NCI-H446 (cell line): ENCODE measurements around the gene CGB7.
"Not testable (repeated sequence)": the region's sequence is repeated elsewhere in the genome, so short reads cannot be mapped to it uniquely, and the experiment has no call there.

Experiments used
- DNase-seq, 2 experiments: peaks; one replicate each; lab custom pipeline; 2025; lab: John Stamatoyannopoulos, UW

The CGB7 gene

DNA sequence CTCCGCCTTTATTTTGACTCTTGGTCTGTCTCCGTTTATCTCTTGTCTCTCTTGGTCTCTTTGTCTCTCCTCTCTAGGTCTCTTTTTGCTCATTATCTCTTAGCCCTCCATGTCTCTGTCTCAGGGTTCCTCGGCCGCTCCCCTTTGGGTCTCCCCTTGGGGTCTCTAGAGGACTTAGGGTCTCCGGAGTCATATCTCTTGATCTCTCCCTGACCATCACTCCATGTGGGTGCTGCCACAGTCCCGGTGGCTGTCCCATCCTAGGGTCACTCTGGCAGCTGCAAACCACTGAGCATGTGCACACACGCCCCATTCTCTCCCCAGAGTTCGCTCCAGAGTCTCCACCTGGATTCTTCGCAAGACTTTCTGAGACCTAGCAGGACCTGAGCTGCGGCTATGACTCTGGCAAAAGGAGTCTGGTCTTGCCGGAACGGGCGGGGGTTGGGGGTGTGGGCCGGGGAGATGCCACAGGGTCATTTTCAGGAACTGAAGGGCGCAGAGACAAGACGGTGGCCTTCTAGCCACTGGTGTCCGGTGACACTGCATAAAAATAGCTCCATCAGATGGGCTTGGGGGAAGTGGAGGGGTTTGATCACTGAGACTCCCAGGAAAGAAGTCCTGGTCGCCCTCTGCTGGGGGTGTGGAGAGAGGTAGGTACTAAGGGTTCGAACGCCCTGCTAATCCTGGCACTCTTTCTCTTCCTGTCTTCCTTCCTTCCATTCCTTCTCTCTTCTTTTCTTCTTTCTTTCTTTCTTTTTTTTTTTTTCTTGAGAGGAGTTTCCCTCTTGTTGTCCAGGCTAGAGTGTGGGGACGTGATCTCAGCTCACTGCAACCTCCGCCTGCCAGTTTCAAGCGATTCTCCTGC lies 16.2 kb upstream of the CGB7 start:
- DNase-seq: peak in 1 of 2 experiments; percentile 17

- no peak for DNase-seq
Observed at GRCh38 chr19:49071860-49072547, 14.5 kb upstream of the CGB7 start.

DNA sequence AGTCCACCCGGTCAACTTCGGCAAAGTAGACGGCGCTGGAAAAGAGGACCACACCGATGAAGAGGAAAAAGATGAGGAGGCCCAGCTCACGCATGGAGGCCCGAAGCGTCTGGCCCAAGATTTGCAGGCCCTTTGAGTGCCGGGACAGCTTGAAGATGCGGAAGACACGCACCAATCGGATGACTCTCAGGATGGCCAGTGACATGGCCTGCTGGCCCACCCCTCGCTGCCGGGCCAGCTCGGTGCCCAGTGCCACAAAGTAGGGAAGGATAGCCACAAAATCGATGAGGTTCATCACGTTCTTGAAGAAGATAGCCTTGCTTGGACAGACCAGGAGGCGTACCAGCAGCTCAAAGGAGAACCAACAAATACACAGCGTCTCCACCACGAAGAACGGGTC lies 12.9 kb upstream of the CGB7 start:
- DNase-seq: no peak

DNA sequence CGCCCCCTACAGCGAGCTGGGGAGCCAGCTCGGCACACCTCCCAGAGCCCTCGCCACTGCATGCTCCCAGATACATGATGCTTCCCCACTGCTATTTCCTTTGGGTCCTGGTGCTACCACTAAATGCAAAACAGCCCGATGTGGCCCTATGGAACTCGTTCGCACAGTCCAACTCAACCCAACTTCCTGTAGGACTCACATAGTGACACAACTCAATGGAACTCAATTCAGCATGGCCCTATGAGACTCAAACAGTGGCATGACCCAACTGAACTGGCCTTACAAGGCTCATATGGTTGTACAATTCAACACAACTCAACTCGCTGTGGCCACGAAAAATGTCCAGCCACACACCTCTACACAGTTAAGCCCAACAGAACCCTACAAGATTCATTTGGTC lies 11.5 kb upstream of the CGB7 start:
- no peak for DNase-seq

DNA sequence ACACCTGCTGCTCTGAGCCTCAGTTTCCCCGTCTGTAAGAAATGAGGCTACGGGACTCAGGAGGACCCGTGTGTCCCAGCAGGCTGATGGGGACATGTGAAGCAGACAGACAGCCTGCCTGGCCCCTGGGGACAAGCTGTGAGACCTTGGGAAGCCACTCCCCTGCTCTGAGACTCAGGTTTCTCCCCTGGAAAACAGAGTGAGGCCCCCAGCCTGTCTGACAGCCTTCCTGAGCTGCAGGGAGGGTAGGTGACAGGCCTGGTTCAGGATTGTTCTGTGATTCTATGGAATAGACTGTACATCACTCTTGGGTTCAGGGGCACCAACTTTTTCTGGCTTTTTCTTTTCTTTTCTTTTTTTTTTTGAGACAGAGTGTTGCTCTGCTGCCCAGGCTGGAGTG lies 10.0 kb upstream of the CGB7 start:
- no peak for DNase-seq

DNA sequence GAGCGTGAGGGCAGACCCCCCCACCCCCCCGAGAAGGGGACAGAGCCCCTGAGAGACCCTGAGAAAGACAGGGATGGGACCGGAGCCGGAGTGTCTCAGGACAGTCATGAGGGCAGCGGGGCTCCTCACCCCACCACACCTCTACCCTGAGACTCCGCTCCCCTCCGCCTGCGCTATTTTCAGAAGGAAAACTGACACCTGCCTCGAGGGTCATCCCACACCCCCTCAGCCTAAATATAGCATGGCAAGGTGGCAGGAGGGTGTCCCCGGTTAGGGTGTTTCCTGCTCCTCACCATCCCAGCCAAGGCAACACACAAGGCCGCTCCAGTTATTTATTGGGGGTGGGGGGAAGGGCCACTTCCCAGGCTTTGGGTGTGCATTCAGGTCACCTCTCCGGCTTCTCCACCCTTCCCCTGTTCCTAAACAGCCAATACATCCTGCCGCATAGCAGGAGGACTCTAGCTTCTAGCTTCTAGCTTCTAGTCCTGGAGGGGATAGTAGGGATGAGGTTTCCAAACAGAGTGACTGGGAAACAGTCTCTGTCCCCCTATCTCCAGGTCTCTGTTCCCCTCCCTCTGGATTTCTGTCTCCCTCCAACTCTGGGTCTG lies 8.5 kb upstream of the CGB7 start:
- DNase-seq: no peak

DNA sequence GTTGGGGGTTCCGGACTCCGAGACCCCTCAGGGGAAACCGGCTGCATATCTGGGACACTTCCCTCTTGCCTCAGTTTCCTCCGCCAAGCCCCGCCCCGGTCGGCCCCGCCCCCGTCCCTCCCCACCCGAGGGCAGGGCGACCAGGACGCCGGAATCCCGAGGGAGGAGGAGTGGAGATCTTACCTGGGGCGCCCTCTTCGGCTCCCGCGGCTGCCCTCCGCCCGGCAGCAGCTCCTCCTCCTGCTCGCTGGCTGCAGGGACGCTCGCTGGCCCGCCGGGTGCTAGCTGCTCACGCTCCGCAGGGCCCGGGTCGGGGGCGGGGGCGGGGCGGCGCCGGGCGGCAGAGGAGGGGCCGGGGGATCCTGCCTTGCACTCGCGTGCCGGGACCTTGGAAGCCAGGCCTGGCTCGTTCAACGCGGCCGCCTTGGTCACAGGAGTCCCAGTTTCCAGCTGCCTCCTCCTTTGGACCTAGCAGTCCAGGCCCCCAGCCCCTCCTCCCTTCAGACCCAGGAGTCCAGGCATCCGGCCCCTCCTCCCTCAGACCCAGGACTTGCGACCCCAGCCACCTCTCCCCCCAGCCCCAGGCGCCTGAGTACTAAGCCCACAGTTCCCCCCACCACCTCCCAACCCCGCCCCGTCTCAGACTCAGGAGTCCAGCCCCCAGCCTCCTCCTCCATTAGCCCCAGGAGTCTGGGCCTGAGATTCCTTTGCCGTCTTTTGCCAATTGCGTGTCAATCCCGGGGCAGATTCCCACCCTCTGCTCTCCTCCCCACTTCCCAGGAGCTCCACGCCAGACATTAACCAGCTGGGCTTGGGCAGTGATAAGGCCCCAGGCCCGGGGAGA lies 7.4 kb upstream of the CGB7 start, which contains the start of gene NTF4:
Gene NTF4, minus strand, starts transcription at position 51 of the 844 bp plus-strand sequence. CDS start 2,821 bp downstream, outside the sequence.
- no peak for DNase-seq

DNA sequence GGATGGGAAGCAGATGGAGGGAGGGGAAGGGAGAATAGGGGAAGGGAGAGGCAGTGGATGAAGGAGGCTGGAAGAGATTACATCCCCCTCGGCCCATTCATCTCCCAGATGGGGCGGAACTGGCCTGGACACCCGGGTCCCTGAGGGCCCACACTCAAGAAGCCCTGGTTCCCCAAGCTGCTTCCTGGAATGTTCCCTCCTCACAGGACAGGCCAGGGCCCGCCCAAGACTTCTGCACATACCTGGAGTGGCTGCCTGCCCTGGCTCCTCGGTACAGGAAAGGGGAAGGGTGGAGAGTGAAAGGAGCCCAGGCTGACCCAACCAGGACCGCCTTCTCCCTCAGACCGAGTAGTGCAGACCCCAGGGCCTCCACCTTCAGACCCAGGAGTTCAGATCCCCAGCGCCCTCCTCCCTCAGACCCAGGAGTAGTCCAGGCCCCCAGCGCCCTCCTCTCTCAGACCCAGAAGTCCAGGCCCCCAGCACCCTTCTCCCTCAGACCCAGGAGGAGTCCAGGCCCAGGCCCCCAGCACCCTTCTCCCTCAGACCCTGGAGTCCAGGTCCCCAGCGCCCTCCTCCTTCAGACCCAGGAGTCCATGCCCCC lies 6.6 kb upstream of the CGB7 start:
- no peak for DNase-seq

GRCh38 chr19:49061445-49061844 lies 3.9 kb upstream of the CGB7 start:
- DNase-seq: no peak

DNA sequence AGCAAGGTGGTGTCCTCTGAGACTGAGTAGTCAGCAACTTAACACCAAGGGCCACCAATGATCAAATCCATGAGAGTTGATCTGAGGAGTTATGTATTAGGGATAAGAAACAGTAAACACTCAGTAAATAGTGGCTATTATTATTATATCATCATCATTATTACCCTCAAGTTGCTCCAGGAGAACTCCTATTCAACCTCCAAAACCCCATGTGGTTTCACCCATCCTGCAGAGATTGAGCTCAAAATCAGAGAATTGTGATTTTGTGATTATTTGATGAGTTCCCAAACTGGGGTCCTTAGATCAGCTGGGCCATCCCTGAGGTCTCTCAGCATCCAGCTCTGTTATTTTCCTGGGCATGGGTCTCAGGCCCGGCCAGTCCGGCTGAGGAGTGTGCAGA lies 3.5 kb upstream of the CGB7 start:
- no peak for DNase-seq

DNA sequence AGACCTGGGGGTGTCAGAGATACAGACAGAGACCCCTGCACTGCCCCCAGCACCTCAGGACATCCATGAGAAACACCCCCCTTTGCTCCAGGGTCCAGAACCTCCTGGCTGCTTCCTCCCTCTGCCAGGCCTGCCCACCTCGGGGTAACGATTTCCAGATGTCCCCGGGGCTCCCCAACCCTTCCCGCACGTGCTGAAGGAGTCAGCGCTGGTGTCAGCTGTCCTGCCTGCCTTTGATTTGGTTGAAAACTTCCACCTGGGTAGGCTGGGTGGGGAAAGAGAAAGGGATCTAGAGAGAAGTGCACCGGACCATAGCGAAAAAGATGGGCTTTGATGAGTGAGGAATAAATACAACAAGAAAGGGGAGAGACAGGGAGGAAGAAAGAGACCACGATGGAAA lies 1.5 kb upstream of the CGB7 start:
- no peak for DNase-seq

DNA sequence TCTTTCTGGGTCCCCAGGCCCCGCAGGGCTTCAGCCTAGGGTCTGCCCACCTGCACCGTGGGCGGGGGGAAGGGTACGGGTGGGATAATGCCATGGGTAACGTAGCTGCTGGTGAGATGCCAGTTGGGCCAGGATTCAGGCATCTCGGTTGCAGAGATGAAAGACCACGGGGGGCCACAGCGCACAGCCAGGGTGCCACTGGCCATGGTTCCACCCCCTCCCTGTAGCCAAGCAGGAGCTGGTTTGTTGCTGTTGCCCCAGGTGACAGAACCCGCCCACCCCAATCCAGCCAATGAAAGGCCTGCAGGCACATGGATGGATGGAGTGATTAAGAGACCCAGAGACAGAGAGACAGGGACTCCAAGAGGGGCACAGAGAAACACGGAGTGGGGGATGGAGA lies 1.0 kb upstream of the CGB7 start:
- DNase-seq: no peak

DNA sequence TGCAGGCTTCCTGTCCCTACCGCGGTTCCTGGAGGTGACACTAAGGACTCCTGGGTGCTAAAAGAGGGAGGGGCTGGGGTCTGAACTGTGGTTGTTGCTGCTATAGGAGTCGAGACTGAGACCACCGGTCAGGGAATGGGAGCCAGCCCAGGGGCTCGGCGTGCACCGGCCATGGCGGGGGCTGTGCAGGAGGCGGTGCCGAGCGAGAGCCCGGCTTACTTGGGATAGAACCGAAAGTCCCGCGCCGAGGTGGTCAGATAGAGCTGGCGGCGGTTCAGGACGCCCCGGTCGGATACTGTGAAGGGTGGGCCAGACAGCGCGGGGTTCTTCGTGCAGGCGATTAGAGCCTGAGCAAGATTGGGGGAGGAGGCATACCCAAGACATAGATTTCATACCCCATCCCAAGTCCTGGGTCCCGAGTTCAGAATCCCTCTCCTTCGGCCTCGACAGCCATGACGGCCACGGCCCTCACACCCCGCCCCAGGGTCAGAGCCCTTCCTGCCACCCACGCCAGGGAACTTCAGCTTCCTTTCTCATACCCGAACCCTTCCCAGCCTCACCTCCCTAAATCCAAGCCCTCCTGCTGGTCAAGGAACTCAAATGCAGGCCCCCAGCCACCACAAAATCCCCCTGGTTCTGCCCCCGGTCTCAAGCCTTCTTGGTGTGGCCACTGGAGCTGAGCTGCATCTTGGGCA lies 500 bp downstream of the CGB7 start:
- not testable (repeated sequence) for DNase-seq

GRCh38 chr19:49056101-49056901 lies 1.2 kb downstream of the CGB7 start:
- no peak for DNase-seq

DNA sequence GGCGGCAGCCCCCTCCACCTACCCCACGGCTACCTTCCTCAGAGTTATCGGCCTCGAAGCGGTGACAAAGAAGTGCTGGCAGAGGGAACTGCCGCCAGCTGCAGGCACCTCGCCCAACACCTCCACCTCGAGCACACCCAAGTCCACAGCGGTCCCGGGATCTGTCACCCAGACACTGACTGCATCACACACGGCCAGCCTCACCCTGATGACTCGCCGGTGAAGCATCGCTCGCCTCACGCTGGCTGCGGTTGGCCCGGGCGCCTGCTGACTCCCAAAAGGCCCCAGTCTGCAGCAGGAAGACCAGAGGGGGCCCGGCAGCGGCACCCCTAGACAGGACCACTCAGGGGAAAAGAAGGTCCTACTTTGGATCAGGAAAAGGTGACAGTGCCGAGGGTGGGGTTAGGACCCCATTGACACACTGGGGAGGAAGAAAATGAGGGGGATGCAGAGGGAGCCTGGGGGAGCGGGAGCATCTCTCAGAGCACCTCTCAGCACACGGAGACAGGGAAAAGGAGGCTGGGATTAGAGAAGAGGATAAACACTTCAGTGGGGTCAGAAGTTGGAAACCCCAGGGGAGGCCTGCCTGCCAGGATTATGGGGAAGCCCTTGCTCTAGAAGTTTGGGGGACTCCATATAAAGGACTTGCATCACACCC lies 7.0 kb downstream of the CGB7 start:
- DNase-seq: not testable (repeated sequence)

GRCh38 chr19:49049834-49050233 lies 7.7 kb downstream of the CGB7 start:
- DNase-seq: not testable (repeated sequence)

DNA sequence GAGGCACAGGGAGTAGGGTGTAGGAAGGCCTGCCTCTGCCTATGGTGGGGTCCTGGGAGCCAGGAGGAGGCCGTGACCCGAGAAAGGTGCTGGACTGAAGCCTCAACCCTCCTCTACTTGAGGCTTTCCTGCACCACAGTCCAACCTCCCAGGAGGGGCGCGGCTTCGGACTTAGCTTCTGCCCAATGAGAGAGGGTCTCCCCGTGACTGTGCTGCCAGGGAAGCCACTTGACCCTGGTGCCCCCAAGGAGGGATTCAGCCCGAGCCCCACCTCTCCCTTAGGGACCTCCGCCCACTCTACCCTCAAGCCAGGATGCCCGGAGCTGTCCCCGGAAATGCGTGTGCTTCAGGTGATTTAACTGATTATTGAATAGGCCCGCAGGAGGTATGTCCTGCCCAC lies 8.5 kb downstream of the CGB7 start, which contains the start of gene CGB8:
Gene CGB8, minus strand, starts transcription at position 101 of the 400 bp plus-strand sequence. CDS start 372 bp downstream, outside the sequence.
- DNase-seq: not testable (repeated sequence)

GRCh38 chr19:49043548-49043947 lies 14.0 kb downstream of the CGB7 start, which contains the start of gene CGB5:
TSS of gene CGB5 (plus strand) at chr19:49043848. CDS start at chr19:49044210, 362 bp downstream.
- not testable (repeated sequence) for DNase-seq

- DNase-seq: not testable (repeated sequence)
Observed at GRCh38 chr19:49042666-49043065, 14.9 kb downstream of the CGB7 start.
